OCI-LY7 (cell line): ENCODE data around the gene DEPP1.

ENCODE experiments used
- CTCF ChIP-seq: fragments of 200-600 bp; sonication (generic); conservative IDR thresholded peaks from 2 replicates; pipeline ENCODE4 v1.5.1; 2014; ENCODE audit warnings: mild to moderate bottlenecking, antibody characterized with exemption, low read length, moderate library complexity, mixed read lengths
- EZH2phosphoT487 ChIP-seq: fragments of 200-600 bp; sonication (generic); IDR thresholded peaks from 2 replicates; pipeline ENCODE4 v1.6.1; 2018; ENCODE audit warnings: low read depth, borderline replicate concordance, mild to moderate bottlenecking, mixed run types, antibody characterized with exemption, low read length, moderate library complexity, mixed read lengths

- TF ChIP-seq CTCF = no peak
- TF ChIP-seq EZH2phosphoT487 = no peak
Observed at GRCh38 chr10:44992732-44993225, 14.2 kb upstream of the DEPP1 start.
